Choroid plexus epithelial cell (primary cell): ENCODE measurements around the gene BCL11B.

Source experiments
- DNase-seq: peaks from one replicate; pipeline ENCODE4 v3.0.0-alpha.2; 2010; ENCODE audit warnings: low read depth
- H3K4me3 ChIP-seq: 2 replicates; pipeline ENCODE4 v1.5.1; 2011; ENCODE audit warnings: low read depth, mild to moderate bottlenecking, control low read depth, low read length, moderate library complexity
- TF ChIP-seq, protein P1 (sequence below): conservative IDR thresholded peaks from 2 replicates; pipeline ENCODE4 v1.5.1; 2011; ENCODE audit warnings: low read depth, mild to moderate bottlenecking, control low read depth, inconsistent platforms, low read length, moderate library complexity

The BCL11B gene

DNA sequence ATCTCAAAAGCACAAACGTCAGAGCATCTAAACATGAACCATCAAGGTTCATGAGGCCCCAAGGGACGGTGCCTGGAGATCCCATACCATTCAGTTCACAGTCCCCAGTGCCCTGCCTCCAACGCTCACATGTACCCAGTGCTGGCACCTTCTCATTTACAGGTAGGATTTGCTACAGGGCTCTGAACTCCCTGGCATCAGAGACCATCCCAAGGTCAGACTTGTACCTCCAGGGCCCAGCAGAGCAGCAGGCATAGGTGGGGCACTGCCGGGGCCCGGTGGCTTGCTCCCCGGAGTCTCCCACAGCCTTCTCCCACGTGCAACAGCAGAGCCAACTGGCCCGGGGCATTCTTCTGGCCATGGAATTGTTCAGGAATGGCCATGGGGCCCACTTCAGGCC lies 114.8 kb downstream of the BCL11B start:
- H3K4me3 ChIP-seq = no peak overlapping the region
- TF ChIP-seq, protein P1, sequence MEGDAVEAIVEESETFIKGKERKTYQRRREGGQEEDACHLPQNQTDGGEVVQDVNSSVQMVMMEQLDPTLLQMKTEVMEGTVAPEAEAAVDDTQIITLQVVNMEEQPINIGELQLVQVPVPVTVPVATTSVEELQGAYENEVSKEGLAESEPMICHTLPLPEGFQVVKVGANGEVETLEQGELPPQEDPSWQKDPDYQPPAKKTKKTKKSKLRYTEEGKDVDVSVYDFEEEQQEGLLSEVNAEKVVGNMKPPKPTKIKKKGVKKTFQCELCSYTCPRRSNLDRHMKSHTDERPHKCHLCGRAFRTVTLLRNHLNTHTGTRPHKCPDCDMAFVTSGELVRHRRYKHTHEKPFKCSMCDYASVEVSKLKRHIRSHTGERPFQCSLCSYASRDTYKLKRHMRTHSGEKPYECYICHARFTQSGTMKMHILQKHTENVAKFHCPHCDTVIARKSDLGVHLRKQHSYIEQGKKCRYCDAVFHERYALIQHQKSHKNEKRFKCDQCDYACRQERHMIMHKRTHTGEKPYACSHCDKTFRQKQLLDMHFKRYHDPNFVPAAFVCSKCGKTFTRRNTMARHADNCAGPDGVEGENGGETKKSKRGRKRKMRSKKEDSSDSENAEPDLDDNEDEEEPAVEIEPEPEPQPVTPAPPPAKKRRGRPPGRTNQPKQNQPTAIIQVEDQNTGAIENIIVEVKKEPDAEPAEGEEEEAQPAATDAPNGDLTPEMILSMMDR = no peak
- DNase-seq = no peak

DNA sequence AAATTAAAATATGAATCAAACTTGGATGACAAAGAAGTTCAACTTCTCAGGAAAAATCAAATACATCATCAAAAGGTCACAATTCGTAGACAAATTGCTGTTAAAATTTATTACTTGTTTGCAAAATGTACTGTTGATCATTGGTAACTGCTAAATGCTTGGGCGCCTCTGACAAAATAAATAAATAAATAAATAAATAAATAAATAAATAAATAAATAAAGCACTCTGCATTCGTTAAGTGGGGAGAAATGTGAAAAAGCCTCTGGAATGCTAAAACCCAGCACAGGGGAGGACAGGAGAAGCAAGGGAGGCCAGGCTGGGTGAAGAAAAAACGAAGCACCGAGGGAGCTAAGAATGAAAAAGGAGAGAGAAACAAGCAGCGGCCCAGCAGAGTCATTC lies 115.2 kb downstream of the BCL11B start:
- TF ChIP-seq, protein P1 = no peak
- DNase-seq = no peak

DNA sequence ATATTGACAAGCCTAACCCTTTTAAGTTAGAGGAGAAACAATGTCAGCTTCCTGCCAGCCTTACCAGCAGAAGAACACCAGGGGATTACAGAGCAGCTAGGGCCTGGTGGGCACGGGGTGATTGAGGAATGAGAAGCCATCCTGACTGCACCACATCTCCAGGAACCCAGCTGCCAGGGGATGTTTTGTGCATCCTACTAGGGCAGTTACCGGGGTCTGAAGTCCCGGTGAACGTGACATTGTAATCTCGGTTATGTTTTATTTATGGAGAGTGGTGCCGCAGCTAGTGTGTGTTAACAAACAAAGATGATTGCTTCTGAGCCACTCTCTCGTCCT lies 115.9 kb downstream of the BCL11B start:
- no peak overlapping the region for H3K4me3 ChIP-seq
- no peak for DNase-seq
- TF ChIP-seq, protein P1 = no peak

More for the DNA sequence above, 115.2 kb downstream of the BCL11B start:
- no peak overlapping the region for H3K4me3 ChIP-seq

DNA sequence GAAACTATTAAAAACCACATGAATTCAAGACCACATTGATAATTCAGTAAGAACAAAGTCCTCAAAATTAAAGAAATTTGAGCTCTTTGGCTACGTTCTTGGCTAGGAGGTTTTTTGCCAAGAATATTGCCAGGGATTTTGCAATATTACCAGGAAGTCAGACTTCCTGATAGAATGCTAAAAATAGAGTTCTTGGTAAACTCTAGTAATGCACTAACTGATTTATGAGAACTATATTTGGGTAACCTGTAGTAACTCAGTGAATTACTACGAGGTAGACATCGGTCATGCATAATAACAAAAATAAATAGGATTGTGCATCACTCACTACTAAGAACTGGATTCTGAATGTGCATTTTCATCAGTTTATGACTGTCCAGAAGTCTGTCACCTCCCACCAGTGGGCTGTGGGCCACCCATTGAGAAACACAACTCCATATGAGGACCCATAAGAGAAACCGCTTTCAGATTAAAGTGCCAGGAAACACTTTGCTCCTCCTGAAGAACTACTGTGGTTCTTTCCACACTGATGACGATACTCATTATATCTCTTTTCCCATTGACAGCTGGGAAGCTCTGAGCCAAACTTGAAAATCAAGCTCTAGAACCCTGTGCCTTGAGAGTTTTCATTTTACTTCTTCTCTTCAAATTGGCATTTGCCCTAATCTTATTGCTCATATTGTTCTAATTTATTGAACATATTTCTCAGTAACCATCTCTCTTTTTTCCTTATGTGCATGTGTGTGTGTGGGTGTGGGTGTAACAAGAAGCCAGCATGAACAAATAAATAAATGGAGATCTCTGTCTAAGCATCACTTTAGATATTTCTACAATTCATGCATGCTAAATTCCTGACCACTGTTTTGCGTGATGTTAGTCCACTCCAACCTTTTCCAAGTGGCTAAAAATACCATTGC lies 116.6 kb downstream of the BCL11B start:
- DNase-seq = no peak
- TF ChIP-seq, protein P1 = no peak
- H3K4me3 ChIP-seq = no peak overlapping the region

DNA sequence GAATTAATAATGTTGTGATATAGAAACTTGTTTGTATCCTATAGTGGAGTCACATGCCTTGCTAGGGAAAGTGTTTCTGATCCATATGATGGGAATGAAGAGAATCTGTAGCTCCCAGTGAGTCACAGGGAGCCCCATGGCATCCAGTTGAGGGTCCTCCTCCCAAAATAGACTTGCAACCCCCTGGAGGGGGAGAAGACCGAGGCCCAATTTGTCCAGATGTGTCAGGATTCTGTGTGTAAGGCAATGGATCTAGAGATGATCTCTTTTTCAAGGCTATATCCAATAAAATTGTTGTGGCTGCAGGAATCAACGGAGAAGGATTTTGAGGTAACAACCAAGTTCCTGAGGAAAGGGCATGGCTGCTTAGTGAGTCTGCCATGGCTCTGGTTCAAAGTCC lies 121.8 kb downstream of the BCL11B start:
- no peak overlapping the region for H3K4me3 ChIP-seq
- TF ChIP-seq, protein P1 = no peak
- no peak for DNase-seq

DNA sequence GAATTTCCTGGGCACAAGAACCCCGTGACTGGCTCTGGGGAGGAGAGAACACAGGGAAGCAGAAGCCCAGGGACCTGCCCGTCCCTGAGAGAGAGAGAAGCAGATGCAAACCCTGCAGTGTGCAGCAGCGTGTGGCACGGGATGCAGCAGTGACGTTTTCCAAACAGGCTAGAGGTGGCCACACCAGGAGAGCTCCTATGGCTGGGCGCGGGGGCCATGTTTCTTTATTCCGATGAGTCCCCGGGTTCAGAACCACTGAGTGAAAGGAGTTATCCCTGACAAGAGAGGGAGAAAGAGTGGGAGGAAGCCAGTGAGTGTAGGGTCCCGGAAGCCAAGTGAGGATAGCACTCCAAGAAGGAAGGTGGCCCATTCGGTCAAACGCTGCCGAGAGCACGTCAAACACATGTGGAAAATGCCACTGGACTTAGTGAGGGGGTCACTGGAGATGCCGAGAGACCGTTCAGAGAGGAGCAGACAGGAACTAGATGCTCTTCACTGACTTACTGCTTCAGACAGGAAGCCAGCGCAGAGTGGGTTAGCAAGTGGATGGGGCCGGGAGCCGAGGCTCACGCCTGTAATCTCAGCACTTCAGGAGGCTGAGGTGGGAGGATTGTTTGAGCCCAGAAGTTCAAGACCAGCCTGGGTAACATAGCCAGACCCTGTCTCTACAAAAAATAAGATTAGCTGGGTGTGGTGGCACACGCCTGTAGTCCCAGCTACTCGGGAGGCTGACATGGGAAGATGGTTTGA lies 123.0 kb downstream of the BCL11B start:
- TF ChIP-seq, protein P1 = no peak
- no peak for DNase-seq
- no peak overlapping the region for H3K4me3 ChIP-seq
